Neural cell (in vitro differentiated cells): ENCODE results near the gene FBXO40. TPM values are rescaled to one million over a fixed set of nuclear protein-coding genes. Genes with fewer than 3 reads are reported as not detected.

Source experiments
- H2AFZ ChIP-seq: fragments of 200-600, 300-800 bp; sonication (generic), shearing (Covaris generic); 2 replicates; pipeline ENCODE4 v1.6.0; 2014; ENCODE audit warnings: low read depth, mild to moderate bottlenecking, antibody characterized with exemption, low read length, moderate library complexity
- H3F3A ChIP-seq: fragments of 200-600 bp; shearing (Covaris generic); 2 replicates; pipeline ENCODE4 v1.6.1; 2016; ENCODE audit warnings: mild to moderate bottlenecking, moderate library complexity, mixed read lengths, antibody characterized with exemption, low read length; ENCODE audit not compliant: insufficient read depth, poor library complexity, severe bottlenecking
- H3K27ac ChIP-seq: fragments of 200-600, 300-800 bp; sonication (generic), shearing (Covaris generic); 2 replicates; pipeline ENCODE4 v1.5.1; 2014; ENCODE audit warnings: mild to moderate bottlenecking, low read length, moderate library complexity
- H3K27me3 ChIP-seq: fragments of 300-800, 200-600 bp; sonication (generic), shearing (Covaris generic); 2 replicates; pipeline ENCODE4 v1.6.0; 2014; ENCODE audit warnings: mild to moderate bottlenecking, low read depth, low read length, moderate library complexity; ENCODE audit not compliant: insufficient read depth
- H3K36me3 ChIP-seq: fragments of 300-800, 200-600 bp; sonication (generic), shearing (Covaris generic); 2 replicates; pipeline ENCODE4 v1.5.1; 2014; ENCODE audit warnings: mild to moderate bottlenecking, antibody characterized with exemption, low read length, moderate library complexity; ENCODE audit not compliant: insufficient read depth
- H3K4me2 ChIP-seq: fragments of 300-800, 200-600 bp; sonication (generic), shearing (Covaris generic); 2 replicates; pipeline ENCODE4 v1.6.0; 2014; ENCODE audit warnings: mild to moderate bottlenecking, low read length
- H3K4me3 ChIP-seq: fragments of 300-800, 200-600 bp; sonication (generic), shearing (Covaris generic); 2 replicates; pipeline ENCODE4 v1.5.1; 2014; ENCODE audit warnings: mild to moderate bottlenecking, low read length, moderate library complexity
- H3K79me2 ChIP-seq: fragments of 200-600 bp; shearing (Covaris generic); replicated peaks from 2 replicates; pipeline ENCODE4 v1.6.0; 2014; ENCODE audit warnings: mild to moderate bottlenecking, low read length, moderate library complexity; ENCODE audit not compliant: insufficient read depth
- H3K9ac ChIP-seq: fragments of 300-800, 200-600 bp; sonication (generic), shearing (Covaris generic); 2 replicates; pipeline ENCODE4 v1.6.1; 2016; ENCODE audit warnings: mild to moderate bottlenecking, low read length, mixed read lengths
- H3K9me2 ChIP-seq: fragments of 200-600 bp; shearing (Covaris generic); 2 replicates; pipeline ENCODE4 v1.6.1; 2016; ENCODE audit warnings: mild to moderate bottlenecking, low read length, mixed read lengths; ENCODE audit not compliant: insufficient read depth
- H3K9me3 ChIP-seq: fragments of 200-600, 300-800 bp; sonication (generic), shearing (Covaris generic); 2 replicates; pipeline ENCODE4 v1.6.1; 2016; ENCODE audit warnings: mild to moderate bottlenecking, mixed run types, low read length, moderate library complexity, mixed read lengths
- H4K20me1 ChIP-seq: fragments of 200-600 bp; shearing (Covaris generic); 2 replicates; pipeline ENCODE4 v1.6.1; 2016; ENCODE audit warnings: mild to moderate bottlenecking, mixed run types; ENCODE audit not compliant: insufficient read depth
- CTCF ChIP-seq: fragments of 450-650 bp; IDR thresholded peaks from 2 replicates; pipeline ENCODE4 v1.5.1; 2014; ENCODE audit warnings: antibody characterized with exemption, mild to moderate bottlenecking, moderate library complexity; ENCODE audit not compliant: poor library complexity, severe bottlenecking
- EP300 ChIP-seq: fragments of 450-650 bp; conservative IDR thresholded peaks from 2 replicates; pipeline ENCODE4 v1.6.1; 2014; ENCODE audit warnings: antibody characterized with exemption, mild to moderate bottlenecking, moderate library complexity; ENCODE audit not compliant: poor library complexity, severe bottlenecking
- EZH2 ChIP-seq: fragments of 200-600, 300-800 bp; shearing (Covaris generic), sonication (generic); IDR thresholded peaks from 2 replicates; pipeline ENCODE4 v1.6.1; 2014; ENCODE audit warnings: antibody characterized with exemption, low read length, borderline replicate concordance, mild to moderate bottlenecking; ENCODE audit not compliant: insufficient read depth, poor library complexity, severe bottlenecking
- MXI1 ChIP-seq: fragments of 450-650 bp; conservative IDR thresholded peaks from 2 replicates; pipeline ENCODE4 v1.6.1; 2014; ENCODE audit warnings: antibody characterized with exemption, mild to moderate bottlenecking; ENCODE audit not compliant: poor library complexity, severe bottlenecking
- POLR2AphosphoS5 ChIP-seq: IDR thresholded peaks from 2 replicates; pipeline ENCODE4 v1.6.1; 2012
- RAD21 ChIP-seq: fragments of 450-650 bp; conservative IDR thresholded peaks from 2 replicates; pipeline ENCODE4 v1.6.1; 2014; ENCODE audit warnings: antibody characterized with exemption, mild to moderate bottlenecking, moderate library complexity
- REST ChIP-seq: IDR thresholded peaks from 2 replicates; pipeline ENCODE4 v1.6.1; 2012; ENCODE audit warnings: borderline replicate concordance
- SMC3 ChIP-seq: fragments of 450-650 bp; conservative IDR thresholded peaks from 2 replicates; pipeline ENCODE4 v1.6.1; 2014; ENCODE audit warnings: antibody characterized with exemption, mild to moderate bottlenecking, moderate library complexity; ENCODE audit not compliant: poor library complexity
- TAF1 ChIP-seq: IDR thresholded peaks from 2 replicates; pipeline ENCODE4 v1.6.1; 2012; ENCODE audit warnings: low read depth
- polyA plus RNA-seq: library from polyadenylated mRNA; depleted of rRNA; stranded (reverse); fragments of >200 nt; gene quantifications from 2 replicates; pipeline ENCODE4 v1.2.3, GENCODE V29; 2014

Gene FBXO40
- polyA plus RNA-seq, 1 donor from 2014 or later = not detected

- no peak overlapping the region for H3K9ac ChIP-seq
- no peaks in the 10 kb centered on the region for H4K20me1 ChIP-seq
- H2AFZ ChIP-seq = no peak overlapping the region
- H3K9me3 ChIP-seq = no peaks in the 10 kb centered on the region
- H3K27me3 ChIP-seq = no peaks in the 10 kb centered on the region
- no peak overlapping the region for H3K27ac ChIP-seq
- no peak for TF ChIP-seq POLR2AphosphoS5
- no peak for TF ChIP-seq TAF1
- no peak for TF ChIP-seq SMC3
- no peak for TF ChIP-seq EP300
- TF ChIP-seq CTCF = no peak
- TF ChIP-seq REST = no peak
- no peak overlapping the region for H3K4me2 ChIP-seq
- no peak overlapping the region for H3K4me3 ChIP-seq
- H3F3A ChIP-seq = no peaks in the 10 kb centered on the region
- H3K36me3 ChIP-seq = no peaks in the 10 kb centered on the region
- H3K79me2 ChIP-seq = no peaks in the 10 kb centered on the region
- H3K9me2 ChIP-seq = no peaks in the 10 kb centered on the region
Measured at GRCh38 chr3:121552797-121553196, 40.4 kb upstream of the FBXO40 start.

GRCh38 chr3:121557426-121557934, 35.7 kb upstream of the FBXO40 start:
- Histone ChIP-seq H4K20me1 (no peaks in the 10 kb centered on the region), H2AFZ (no peak overlapping the region), H3K9ac (no peak overlapping the region), H3K27ac (no peak overlapping the region), H3K9me2 (no peaks in the 10 kb centered on the region), H3K36me3 (no peaks in the 10 kb centered on the region), H3F3A (no peaks in the 10 kb centered on the region), H3K4me3 (no peak overlapping the region), H3K79me2 (no peaks in the 10 kb centered on the region), H3K4me2 (no peak overlapping the region), H3K27me3 (no peaks in the 10 kb centered on the region), H3K9me3 (no peaks in the 10 kb centered on the region)
- TF ChIP-seq EP300 = no peak
- no peak for TF ChIP-seq RAD21
- TF ChIP-seq MXI1 = no peak
- TF ChIP-seq REST = no peak
- TF ChIP-seq POLR2AphosphoS5 = no peak
- no peak for TF ChIP-seq EZH2
- no peak for TF ChIP-seq SMC3
- TF ChIP-seq CTCF = no peak
- no peak for TF ChIP-seq TAF1
